ENCODE measurements around the gene CALCOCO2. TPM values are rescaled to one million over a fixed set of nuclear protein-coding genes. Genes with fewer than 3 reads are reported as not detected.

Gene CALCOCO2
- total and polyA plus RNA-seq, 10 of the 15 experiments (the other 5 are each of a cell fraction or from before 2014, with no cell fraction given): 20.2 to 138 (median 53.1) TPM

- TF ChIP-seq CREM (IDR thresholded peaks at IDR 0.05; ENCODE audit: low read depth): peak; percentile 69
- peak; percentile 18; the same call in 1 of the 2 replicates for TF ChIP-seq SMARCA5 (IDR thresholded peaks at IDR 0.05)
- TF ChIP-seq EZH2 (IDR thresholded peaks at IDR 0.05; ENCODE audit: borderline replicate concordance, control insufficient read depth, low read depth, low read length): no peak
- TF ChIP-seq POLR2AphosphoS2 (IDR thresholded peaks at IDR 0.05; ENCODE audit: low read depth, low read length): no peak
- no peak for TF ChIP-seq RFX5 (IDR thresholded peaks at IDR 0.05; ENCODE audit: low read depth, low read length)
- no peak for TF ChIP-seq ZNF384 (IDR thresholded peaks at IDR 0.05; ENCODE audit: borderline replicate concordance, low read depth, low read length)
- TF ChIP-seq NR2C1 (IDR thresholded peaks at IDR 0.05): no peak
- TF ChIP-seq TCF7 (IDR thresholded peaks at IDR 0.05; ENCODE audit: borderline replicate concordance): no peak
- no peak for TF ChIP-seq ZNF687 (IDR thresholded peaks at IDR 0.05)
- TF ChIP-seq ZZZ3 (IDR thresholded peaks at IDR 0.05; ENCODE audit: control insufficient read depth, insufficient read length, low read depth): no peak
- TF ChIP-seq NR2F1 (conservative IDR thresholded peaks at IDR 0.05): no peak
- peak; percentile 23; the same call in 1 of the 2 replicates for TF ChIP-seq BCL11A (IDR thresholded peaks at IDR 0.05; ENCODE audit: low read depth, low read length)
- no peak for TF ChIP-seq SREBF1 (IDR thresholded peaks at IDR 0.05; ENCODE audit: low read length)
- TF ChIP-seq MAX (IDR thresholded peaks at IDR 0.05; ENCODE audit: low read depth, low read length): no peak
- TF ChIP-seq SMAD1 (IDR thresholded peaks at IDR 0.05; ENCODE audit: low read depth, partially characterized antibody): peak; percentile 20
- no peak for TF ChIP-seq IRF3 (IDR thresholded peaks at IDR 0.05)
- no peak for TF ChIP-seq WRNIP1 (IDR thresholded peaks at IDR 0.05; ENCODE audit: borderline replicate concordance, low read depth, low read length)
- peak in 1 of 2 experiments; percentile 61; a peak in 1 of 4 replicates for TF ChIP-seq ETV6 (conservative IDR thresholded peaks at IDR 0.05 in 1 of 2, IDR thresholded peaks at IDR 0.05 in 1 of 2; ENCODE audit: borderline replicate concordance in 1 of 2, low read depth in 1 of 2)
- TF ChIP-seq JUND (IDR thresholded peaks at IDR 0.05; ENCODE audit: low read depth, low read length): peak; percentile 43; the same call in 1 of the 2 replicates
- no peak for TF ChIP-seq KDM1A (IDR thresholded peaks at IDR 0.05; ENCODE audit: borderline replicate concordance)
- TF ChIP-seq ATF7 (IDR thresholded peaks at IDR 0.05; ENCODE audit: low read depth): peak; percentile 79
- TF ChIP-seq SKIL (IDR thresholded peaks at IDR 0.05; ENCODE audit: low read depth, poor library complexity, severe bottlenecking): peak; percentile 86
- no peak for TF ChIP-seq HCFC1 (IDR thresholded peaks at IDR 0.05; ENCODE audit: low read length)
- TF ChIP-seq ZBED1 (IDR thresholded peaks at IDR 0.05; ENCODE audit: borderline replicate concordance): 0 out of 2 replicates have a peak, but pooled peaks have one; percentile 40
- no peak for TF ChIP-seq NFYA (IDR thresholded peaks at IDR 0.05; ENCODE audit: borderline replicate concordance, low read depth, low read length)
- peak; percentile 96 for TF ChIP-seq RUNX3 (IDR thresholded peaks at IDR 0.05; ENCODE audit: low read length)
Observed at GRCh38 chr17:48841395-48841831, 10.6 kb downstream of the CALCOCO2 start (continued).
